Measurements from ENCODE around the gene TRANK1. TPM values are rescaled to one million over a fixed set of nuclear protein-coding genes. Genes with fewer than 3 reads are reported as not detected.

Gene TRANK1
- polyA plus RNA-seq, 1 donor: 10.7 TPM

DNA sequence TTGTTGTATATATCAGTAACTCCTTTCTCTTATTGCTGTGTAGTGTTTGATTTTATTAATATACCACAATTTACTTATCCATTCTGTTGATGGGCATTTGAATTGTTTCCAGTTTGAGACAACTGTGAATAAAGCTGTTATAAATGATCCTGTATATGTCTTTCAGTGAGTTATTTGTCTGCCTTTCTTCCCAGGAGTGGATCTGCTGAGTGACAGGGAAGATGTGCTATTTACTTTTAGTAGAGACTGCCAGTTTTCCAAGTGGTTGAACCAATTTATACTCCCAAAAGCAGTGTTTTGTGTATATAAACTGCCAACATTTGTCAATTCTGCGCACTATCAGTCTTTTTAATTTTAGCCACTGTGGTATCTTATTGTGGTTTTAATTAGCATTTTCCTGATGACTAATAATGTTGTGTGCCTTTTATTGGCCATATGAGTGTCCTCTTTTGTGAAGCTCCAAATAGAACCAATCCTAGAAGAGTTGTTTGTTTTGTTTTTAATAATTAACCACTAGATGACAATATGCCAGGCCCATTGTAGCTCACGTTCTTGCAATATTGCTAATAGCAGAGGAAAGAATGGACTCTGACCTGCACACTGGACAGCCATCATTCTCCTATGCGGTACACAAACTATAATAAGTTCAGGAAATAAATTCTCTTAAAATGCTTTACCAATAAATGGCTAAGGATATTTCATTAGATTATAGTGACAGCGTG, 25.3 kb downstream of the TRANK1 start:
- Histone ChIP-seq H3K4me3 (ENCODE audit: low read length) (no peak overlapping the region), H3K27ac (ENCODE audit: low read length) (no peak overlapping the region), H3K27me3 (ENCODE audit: control insufficient read depth, insufficient read depth, low read length) (no peaks in the 10 kb centered on the region), H3K4me1 (ENCODE audit: control insufficient read depth, insufficient read depth, low read length) (peaks cover 4% of the 10 kb centered on the region), H3K36me3 (ENCODE audit: control insufficient read depth, insufficient read depth, low read length) (no peaks in the 10 kb centered on the region), H3K9me3 (ENCODE audit: control insufficient read depth, low read depth, low read length) (peaks cover 8% of the 10 kb centered on the region)
- DNase-seq: peak in 1 of 2 donors; percentile 77
- no CpG with 5 or more reads among the region's 4 CpGs for WGBS (ENCODE audit: insufficient coverage, low lambda C conversion rate)

DNA sequence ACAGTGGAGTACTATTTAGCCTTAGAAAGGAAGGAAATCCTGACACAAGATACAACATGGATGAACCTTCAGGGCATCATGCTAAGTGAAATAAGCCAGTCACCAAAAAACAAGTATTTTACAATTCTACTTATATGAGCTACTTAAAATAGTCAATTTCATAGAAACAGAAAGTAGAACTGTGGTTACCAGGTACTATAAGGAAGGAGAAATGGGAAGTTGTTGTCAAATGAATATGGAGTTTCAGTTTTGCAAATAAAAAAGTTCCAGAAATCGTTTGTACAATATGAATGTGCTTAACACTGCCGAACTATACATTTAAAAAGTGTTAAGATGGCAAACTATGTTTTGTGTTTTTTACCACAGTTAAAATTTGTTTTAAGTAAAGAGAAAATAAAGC, 26.8 kb downstream of the TRANK1 start:
- Histone ChIP-seq H3K4me3 (ENCODE audit: low read length) (no peak overlapping the region), H3K27me3 (ENCODE audit: control insufficient read depth, insufficient read depth, low read length) (no peaks in the 10 kb centered on the region), H3K27ac (ENCODE audit: low read length) (no peak overlapping the region), H3K36me3 (ENCODE audit: control insufficient read depth, insufficient read depth, low read length) (no peaks in the 10 kb centered on the region), H3K9me3 (ENCODE audit: control insufficient read depth, low read depth, low read length) (peaks cover 8% of the 10 kb centered on the region), H3K4me1 (ENCODE audit: control insufficient read depth, insufficient read depth, low read length) (no peaks in the 10 kb centered on the region)
- 92% methylated on average over 2 of the region's 2 CpGs for WGBS (ENCODE audit: insufficient coverage, low lambda C conversion rate)
- no peak for DNase-seq

DNA sequence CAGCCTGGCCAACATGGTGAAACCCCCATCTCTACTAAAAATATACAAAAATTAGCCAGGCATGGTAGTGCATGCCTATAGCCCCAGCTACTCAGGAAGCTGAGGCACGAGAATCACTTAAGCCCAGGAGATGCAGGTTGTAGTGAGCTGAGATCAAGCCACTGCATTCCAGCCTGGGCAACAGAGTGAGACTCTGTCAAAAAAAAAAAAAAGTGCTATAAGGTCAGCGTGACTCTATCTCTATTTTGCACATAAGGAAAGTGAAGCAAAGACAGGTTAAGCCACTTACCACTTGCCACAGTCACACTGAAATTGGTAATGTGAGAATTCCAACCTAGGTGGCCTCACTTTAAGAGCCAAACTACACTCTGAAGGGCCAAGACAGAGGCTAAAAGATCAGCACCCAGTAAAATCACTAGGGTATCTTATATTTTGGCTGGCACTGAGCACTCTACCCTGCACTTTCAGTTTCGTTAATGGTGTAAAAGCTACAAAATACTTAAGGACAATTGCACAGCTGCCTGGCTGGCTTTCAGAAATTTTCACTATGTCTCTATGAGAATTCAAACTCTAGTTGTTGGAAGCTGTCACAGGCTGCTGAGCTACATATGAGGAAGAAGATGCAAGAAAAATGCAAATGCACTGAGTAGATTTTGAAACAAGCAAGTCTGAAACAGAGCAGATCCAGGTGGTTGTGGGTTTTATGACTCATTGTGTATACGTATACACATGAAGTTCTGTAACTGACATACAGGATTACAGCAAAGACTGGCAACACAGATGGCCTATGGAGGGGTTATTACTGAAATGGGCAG, 32.7 kb downstream of the TRANK1 start:
- DNase-seq: peak in 1 of 2 donors; percentile 38
- H3K9me3 ChIP-seq (ENCODE audit: control insufficient read depth, low read depth, low read length): no peaks in the 10 kb centered on the region
- H3K27me3 ChIP-seq (ENCODE audit: control insufficient read depth, insufficient read depth, low read length): no peaks in the 10 kb centered on the region
- H3K4me3 ChIP-seq (ENCODE audit: low read length): no peak overlapping the region
- H3K4me1 ChIP-seq (ENCODE audit: control insufficient read depth, insufficient read depth, low read length): peaks cover 11% of the 10 kb centered on the region
- WGBS (ENCODE audit: insufficient coverage, low lambda C conversion rate): 100% methylated on average over 1 of the region's 4 CpGs
- H3K27ac ChIP-seq (ENCODE audit: low read length): peak overlapping the region; percentile 23
- H3K36me3 ChIP-seq (ENCODE audit: control insufficient read depth, insufficient read depth, low read length): no peaks in the 10 kb centered on the region

DNA sequence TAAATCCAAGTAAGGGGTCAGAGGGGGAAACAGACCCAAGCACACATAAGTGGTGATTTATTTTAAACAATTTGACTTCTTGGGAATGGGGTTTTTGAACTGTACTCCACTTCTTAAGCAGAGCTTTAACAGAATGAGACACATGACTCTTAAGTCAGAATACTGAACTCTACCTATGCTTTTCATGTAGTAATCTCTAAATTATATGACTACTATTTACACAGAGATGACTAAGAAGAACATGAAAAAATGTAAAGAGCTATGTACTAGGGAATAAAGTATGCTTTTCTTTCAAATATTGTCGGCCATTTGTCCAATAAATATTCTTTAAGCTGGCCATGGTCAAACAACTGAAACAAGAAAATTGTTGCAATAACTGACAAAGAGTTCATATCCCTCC, 35.2 kb downstream of the TRANK1 start:
- Histone ChIP-seq H3K27ac (ENCODE audit: low read length) (no peak overlapping the region), H3K4me1 (ENCODE audit: control insufficient read depth, insufficient read depth, low read length) (peaks cover 11% of the 10 kb centered on the region), H3K9me3 (ENCODE audit: control insufficient read depth, low read depth, low read length) (no peaks in the 10 kb centered on the region), H3K27me3 (ENCODE audit: control insufficient read depth, insufficient read depth, low read length) (no peaks in the 10 kb centered on the region), H3K4me3 (ENCODE audit: low read length) (no peak overlapping the region), H3K36me3 (ENCODE audit: control insufficient read depth, insufficient read depth, low read length) (no peaks in the 10 kb centered on the region)
- WGBS (ENCODE audit: insufficient coverage, low lambda C conversion rate): no CpG with 5 or more reads among the region's 1 CpG
- DNase-seq: no peak

DNA sequence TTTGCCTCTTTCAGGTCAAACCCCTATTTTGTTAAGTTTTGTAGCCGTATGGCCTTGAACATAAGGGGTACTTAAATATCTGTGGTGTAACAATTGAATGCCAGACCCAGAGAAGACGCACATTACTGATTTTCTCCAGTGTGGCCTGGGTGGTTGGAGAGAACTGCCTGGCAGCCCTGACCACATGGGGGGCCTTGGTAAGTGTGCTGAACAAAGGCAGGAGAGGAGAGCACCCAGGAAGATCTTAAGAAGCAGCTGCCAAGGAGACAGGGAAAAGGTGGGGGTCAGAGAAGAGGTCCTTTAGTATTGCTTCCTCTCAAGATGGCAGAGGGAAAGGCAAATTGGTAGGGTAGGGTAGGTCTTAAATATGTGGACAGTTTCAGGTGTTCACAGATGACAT, 35.7 kb downstream of the TRANK1 start:
- Histone ChIP-seq H3K27ac (ENCODE audit: low read length) (no peak overlapping the region), H3K27me3 (ENCODE audit: control insufficient read depth, insufficient read depth, low read length) (no peaks in the 10 kb centered on the region), H3K9me3 (ENCODE audit: control insufficient read depth, low read depth, low read length) (no peaks in the 10 kb centered on the region), H3K4me3 (ENCODE audit: low read length) (no peak overlapping the region), H3K4me1 (ENCODE audit: control insufficient read depth, insufficient read depth, low read length) (peaks cover 11% of the 10 kb centered on the region), H3K36me3 (ENCODE audit: control insufficient read depth, insufficient read depth, low read length) (no peaks in the 10 kb centered on the region)
- WGBS (ENCODE audit: insufficient coverage, low lambda C conversion rate): 100% methylated on average over 1 of the region's 2 CpGs
- DNase-seq: no peak

DNA sequence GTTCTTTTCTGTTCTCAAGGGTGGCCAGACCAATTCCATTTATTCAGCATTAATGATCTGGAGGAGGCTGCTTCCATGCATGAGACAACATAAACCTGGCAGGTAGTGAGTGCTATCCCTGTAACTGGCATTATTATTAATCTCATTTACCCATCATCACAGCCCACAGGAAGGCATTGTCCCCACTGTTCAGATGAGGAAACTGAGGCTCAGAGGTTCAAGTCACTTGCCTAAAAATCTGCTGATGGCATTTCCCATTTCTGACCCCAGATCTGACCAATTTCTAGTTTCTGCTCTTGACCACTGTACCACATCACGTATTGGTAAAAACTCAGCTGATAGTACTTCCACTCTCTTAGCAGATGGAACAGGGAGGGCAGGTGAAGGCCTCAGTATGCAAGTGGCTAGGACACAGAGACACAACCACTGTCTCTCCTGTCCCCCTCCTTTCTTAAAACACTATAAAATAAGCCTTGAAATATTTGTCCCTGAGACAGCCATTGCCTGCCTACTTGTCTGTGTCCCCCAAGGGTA, 36.1 kb downstream of the TRANK1 start:
- no CpG with 5 or more reads among the region's 1 CpG for WGBS (ENCODE audit: insufficient coverage, low lambda C conversion rate)
- Histone ChIP-seq H3K36me3 (ENCODE audit: control insufficient read depth, insufficient read depth, low read length) (no peaks in the 10 kb centered on the region), H3K4me1 (ENCODE audit: control insufficient read depth, insufficient read depth, low read length) (peaks cover 11% of the 10 kb centered on the region), H3K27ac (ENCODE audit: low read length) (peak overlapping the region; percentile 42), H3K9me3 (ENCODE audit: control insufficient read depth, low read depth, low read length) (no peaks in the 10 kb centered on the region), H3K4me3 (ENCODE audit: low read length) (peak overlapping the region; percentile 33), H3K27me3 (ENCODE audit: control insufficient read depth, insufficient read depth, low read length) (no peaks in the 10 kb centered on the region)
- no peak for DNase-seq

DNA sequence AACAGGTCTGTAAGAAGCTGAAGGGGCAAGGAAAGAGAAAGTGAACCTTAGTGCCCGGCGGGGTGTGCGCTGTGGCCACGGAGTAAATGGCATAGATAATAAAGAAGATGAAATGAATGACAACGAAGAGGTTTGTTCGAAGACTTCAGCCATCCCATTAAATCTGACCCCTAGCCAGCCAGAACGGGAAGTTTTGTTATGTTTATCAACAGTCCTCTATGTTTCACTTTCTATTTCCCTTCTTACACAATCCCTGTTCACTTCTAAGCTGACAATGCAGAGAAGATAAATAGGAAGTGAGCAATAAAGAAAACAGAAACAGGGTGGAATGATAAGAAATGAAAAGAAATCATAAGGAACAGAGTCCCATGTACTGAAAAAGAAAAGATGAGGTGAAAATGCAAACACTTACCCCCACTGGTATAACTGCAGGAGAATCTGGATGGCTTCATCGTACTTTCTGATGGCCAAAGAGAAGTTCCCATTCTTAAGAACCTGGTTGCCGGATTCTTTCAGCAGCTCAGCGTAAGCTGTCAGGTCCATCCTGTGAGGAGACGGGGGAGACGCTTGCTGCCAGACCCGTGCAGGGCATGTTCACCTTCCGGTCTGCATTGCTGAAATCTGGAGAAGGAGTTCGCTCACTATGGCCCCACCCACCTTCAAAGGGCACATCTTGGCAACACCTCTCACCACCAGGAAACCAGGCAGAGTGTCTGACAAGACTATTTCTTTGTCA, 36.8 kb downstream of the TRANK1 start:
- H3K36me3 ChIP-seq (ENCODE audit: control insufficient read depth, insufficient read depth, low read length): no peaks in the 10 kb centered on the region
- H3K4me3 ChIP-seq (ENCODE audit: low read length): peak overlapping the region; percentile 33
- WGBS (ENCODE audit: insufficient coverage, low lambda C conversion rate): no CpG with 5 or more reads among the region's 15 CpGs
- H3K27ac ChIP-seq (ENCODE audit: low read length): peak overlapping the region; percentile 42
- peaks cover 11% of the 10 kb centered on the region for H3K4me1 ChIP-seq (ENCODE audit: control insufficient read depth, insufficient read depth, low read length)
- peak; percentile 49 to 81 for DNase-seq
- no peaks in the 10 kb centered on the region for H3K9me3 ChIP-seq (ENCODE audit: control insufficient read depth, low read depth, low read length)
- no peaks in the 10 kb centered on the region for H3K27me3 ChIP-seq (ENCODE audit: control insufficient read depth, insufficient read depth, low read length)

DNA sequence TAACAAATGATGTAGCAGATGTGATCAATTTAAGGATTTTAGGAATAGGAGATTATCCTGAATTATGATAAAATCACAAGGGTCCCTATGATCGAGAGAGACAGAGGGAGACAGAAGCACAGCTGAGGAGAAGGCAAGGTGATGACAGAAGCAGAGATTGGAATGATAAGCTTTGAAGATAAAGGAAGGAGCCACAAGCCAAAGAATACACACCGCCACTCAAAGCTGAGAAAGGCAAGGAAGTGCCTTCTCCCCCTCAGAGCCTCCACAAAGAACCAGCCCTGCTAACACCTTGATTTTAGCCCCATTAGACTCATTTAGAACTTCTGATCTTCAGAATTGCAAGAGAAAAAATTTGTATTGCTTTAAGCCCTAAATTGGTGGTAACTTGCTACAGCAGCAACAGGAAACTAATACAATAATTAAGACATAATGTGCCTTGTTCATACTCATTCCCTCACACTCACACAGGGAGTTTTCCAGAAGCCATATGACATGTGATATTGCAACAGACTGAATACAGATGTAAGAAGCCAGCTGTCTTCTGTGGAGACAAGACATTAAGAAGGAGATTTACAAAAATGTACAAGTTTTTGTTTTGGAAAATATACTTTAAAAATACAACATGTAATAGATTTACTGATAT, 38.2 kb downstream of the TRANK1 start:
- no peaks in the 10 kb centered on the region for H3K27me3 ChIP-seq (ENCODE audit: control insufficient read depth, insufficient read depth, low read length)
- no peaks in the 10 kb centered on the region for H3K9me3 ChIP-seq (ENCODE audit: control insufficient read depth, low read depth, low read length)
- no peaks in the 10 kb centered on the region for H3K36me3 ChIP-seq (ENCODE audit: control insufficient read depth, insufficient read depth, low read length)
- no CpG with 5 or more reads among the region's 2 CpGs for WGBS (ENCODE audit: insufficient coverage, low lambda C conversion rate)
- no peak for DNase-seq
- H3K4me1 ChIP-seq (ENCODE audit: control insufficient read depth, insufficient read depth, low read length): peaks cover 11% of the 10 kb centered on the region
- H3K27ac ChIP-seq (ENCODE audit: low read length): no peak overlapping the region
- no peak overlapping the region for H3K4me3 ChIP-seq (ENCODE audit: low read length)

DNA sequence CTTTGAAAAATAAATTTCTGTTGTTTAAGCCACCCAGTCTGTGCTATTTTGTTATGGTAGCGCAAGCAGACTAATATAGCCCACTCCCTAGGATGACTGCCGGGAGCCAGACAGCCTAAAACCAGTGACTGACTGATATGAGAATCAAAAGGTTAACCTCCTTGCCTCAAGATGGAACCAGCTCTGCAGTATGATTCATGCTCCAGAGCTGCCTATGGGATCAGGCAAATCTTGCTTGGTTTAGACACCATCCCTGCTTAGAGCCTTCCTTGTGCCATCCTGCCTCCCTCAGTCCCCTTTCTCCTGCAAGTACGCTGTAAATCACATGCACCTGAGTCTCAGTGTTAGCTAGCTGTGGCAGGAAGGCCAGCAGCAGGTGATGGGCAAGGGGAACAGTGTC, 39.3 kb downstream of the TRANK1 start:
- DNase-seq: no peak
- H3K27me3 ChIP-seq (ENCODE audit: control insufficient read depth, insufficient read depth, low read length): no peaks in the 10 kb centered on the region
- no peaks in the 10 kb centered on the region for H3K9me3 ChIP-seq (ENCODE audit: control insufficient read depth, low read depth, low read length)
- H3K27ac ChIP-seq (ENCODE audit: low read length): no peak overlapping the region
- H3K4me3 ChIP-seq (ENCODE audit: low read length): no peak overlapping the region
- peaks cover 11% of the 10 kb centered on the region for H3K4me1 ChIP-seq (ENCODE audit: control insufficient read depth, insufficient read depth, low read length)
- no CpG with 5 or more reads among the region's 3 CpGs for WGBS (ENCODE audit: insufficient coverage, low lambda C conversion rate)
- no peaks in the 10 kb centered on the region for H3K36me3 ChIP-seq (ENCODE audit: control insufficient read depth, insufficient read depth, low read length)

DNA sequence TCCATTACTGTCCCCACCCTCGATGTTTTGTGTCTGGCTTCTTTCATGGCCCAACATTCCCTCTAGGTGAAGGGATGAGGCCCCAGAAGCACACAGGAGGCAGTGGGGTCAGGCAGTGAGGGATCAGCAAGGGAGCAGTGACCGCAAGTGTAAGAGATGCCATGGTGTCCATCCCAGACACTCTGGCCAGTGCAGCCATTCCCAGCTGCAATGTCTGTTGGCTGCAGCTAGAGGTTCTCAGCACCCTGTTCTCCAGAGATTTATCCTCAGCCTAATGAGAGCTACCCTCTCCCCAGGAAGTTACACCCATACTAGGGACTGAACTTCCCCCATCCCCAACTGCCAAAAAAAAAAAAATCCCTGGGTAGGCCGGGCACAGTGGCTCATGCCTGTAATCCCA, 40.2 kb downstream of the TRANK1 start:
- Histone ChIP-seq H3K36me3 (ENCODE audit: control insufficient read depth, insufficient read depth, low read length) (no peaks in the 10 kb centered on the region), H3K27me3 (ENCODE audit: control insufficient read depth, insufficient read depth, low read length) (no peaks in the 10 kb centered on the region), H3K4me3 (ENCODE audit: low read length) (no peak overlapping the region), H3K4me1 (ENCODE audit: control insufficient read depth, insufficient read depth, low read length) (peaks cover 11% of the 10 kb centered on the region), H3K9me3 (ENCODE audit: control insufficient read depth, low read depth, low read length) (no peaks in the 10 kb centered on the region), H3K27ac (ENCODE audit: low read length) (no peak overlapping the region)
- no peak for DNase-seq
- WGBS (ENCODE audit: insufficient coverage, low lambda C conversion rate): 100% methylated on average over 1 of the region's 3 CpGs

All from large intestine (tissue), 3 donors.